ELR (cell line): ENCODE measurements around the gene TRERF1.

Experiments used
- DNase-seq: peaks from one replicate; pipeline ENCODE4 v3.0.0-alpha.2; 2015; ENCODE audit warnings: low read depth

The TRERF1 gene

GRCh38 chr6:42366011-42366705, 85.6 kb downstream of the TRERF1 start:
- no peak for DNase-seq

GRCh38 chr6:42365021-42365420, 86.7 kb downstream of the TRERF1 start:
- no peak for DNase-seq

DNA sequence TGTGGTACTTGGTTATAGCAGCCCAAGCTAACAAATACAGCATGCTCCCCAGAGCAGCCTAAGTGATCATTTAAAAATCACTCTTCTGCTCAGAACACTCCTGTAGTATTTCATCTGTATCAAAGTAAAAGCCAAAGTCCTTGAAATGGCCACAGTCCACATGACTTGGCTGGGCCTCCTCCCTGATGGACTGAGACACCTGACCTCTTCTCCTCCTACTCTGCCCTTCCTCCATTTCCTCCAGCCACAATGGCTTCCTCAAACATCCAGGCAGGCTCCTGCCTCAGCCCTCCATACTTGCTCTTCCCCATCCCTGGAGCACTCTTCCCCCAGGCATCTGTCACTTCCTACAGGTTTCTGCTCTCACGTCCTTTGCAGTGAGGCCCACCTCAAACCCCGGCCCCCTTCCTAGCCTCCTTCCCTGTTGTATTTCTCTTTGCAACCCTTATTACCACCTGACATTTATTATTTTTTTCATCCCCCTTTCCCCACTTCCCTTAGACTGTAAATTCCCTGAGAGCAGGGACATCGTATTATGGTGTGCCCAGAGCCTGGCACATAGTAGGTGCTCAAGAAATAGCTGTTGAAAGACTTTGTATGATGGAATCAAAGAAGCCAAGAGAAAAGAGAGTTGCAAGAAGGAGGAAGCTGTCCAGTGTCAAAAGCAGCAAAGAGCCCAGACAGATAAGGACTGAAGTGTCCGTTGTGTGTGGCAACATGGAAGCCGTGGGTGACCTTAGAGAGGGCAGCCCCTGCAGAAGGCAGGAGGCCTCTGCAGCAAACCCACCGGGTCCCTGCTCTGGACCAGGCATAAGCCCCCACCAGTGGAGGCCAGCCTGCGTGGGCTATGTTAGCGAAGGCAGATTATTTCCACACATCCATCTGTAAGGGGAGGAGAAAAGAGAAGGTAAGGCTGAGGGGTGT, 87.5 kb downstream of the TRERF1 start:
- no peak for DNase-seq

GRCh38 chr6:42361036-42361435, 90.7 kb downstream of the TRERF1 start:
- no peak for DNase-seq

GRCh38 chr6:42359021-42359420, 92.7 kb downstream of the TRERF1 start:
- peak; percentile 40 for DNase-seq

DNA sequence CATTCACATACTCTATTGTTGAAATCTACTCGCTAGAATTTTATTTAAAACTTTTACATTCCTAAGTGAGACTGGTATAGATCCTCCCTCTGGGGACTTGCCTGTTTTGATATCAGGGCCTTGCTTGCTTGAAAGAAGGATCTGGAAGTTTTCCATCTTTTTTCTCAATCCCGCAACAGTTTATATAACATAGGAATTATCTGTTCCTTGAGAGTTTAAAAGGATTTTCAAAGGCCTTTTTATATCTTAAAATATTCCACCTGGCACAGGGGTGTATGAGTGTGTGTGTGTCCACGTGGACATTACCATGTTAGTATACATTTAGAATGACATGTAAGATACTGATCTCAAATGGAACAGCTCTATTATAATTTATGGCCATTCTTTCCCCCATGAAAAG, 96.3 kb downstream of the TRERF1 start:
- no peak for DNase-seq

- no peak for DNase-seq
Observed at GRCh38 chr6:42354702-42355101, 97.0 kb downstream of the TRERF1 start.

DNA sequence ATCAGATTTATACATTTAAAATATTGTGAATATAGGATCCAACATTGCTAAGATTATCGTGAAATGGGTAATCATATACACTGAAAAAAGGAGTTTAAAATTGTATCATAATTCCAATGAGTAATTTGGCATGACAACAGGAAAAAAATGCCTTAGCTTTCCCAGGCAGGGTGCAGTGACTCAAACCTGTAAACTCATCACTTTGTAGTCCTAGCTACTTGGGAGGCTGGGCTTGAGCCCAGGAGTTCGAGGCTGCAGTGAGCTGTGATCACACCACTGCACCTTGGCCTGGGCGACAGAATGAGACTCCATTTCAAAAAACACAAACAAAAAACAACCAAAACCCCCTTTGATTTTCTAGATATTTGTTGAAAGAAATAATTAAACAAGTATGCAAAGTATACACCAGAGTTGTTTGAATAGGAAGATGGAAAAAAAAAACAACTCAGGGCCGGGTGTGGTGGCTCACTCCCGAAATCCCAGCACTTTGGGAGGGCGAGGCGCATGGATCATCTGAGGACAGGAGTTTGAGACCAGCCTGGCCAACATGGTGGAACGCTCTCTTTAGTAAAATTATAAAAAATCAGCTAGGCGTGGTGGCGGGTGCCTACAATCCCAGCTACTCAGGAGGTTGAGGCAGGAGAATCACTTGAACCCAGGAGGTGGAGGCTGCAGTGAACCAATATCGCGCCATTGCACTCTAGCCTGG, 98.7 kb downstream of the TRERF1 start:
- peak; percentile 92 for DNase-seq

GRCh38 chr6:42350911-42351310, 100.8 kb downstream of the TRERF1 start:
- peak; percentile 19 for DNase-seq

- DNase-seq: peak; percentile 82
Observed at GRCh38 chr6:42349753-42350511, 101.8 kb downstream of the TRERF1 start.

DNA sequence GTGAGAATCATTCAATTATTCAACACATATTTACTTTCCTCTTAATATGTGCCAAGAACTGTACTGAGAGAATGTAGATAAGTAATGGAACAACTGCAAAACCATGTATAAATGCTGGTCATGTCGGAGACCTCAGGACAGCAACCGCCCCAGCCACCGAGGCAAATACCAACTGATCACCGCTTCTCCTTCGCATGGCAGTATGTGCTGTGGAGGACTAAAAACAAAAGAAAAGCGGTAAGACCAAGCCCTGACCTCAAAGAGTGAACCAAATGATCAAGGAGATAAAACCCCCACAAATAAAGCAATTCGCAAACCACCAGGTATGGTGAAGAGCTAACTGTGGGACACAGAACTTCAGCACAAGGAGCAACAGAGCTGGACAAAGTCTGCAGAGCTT, 104.3 kb downstream of the TRERF1 start:
- no peak for DNase-seq

GRCh38 chr6:42345696-42346416, 105.9 kb downstream of the TRERF1 start:
- DNase-seq: no peak

GRCh38 chr6:42344756-42345155, 107.0 kb downstream of the TRERF1 start:
- DNase-seq: no peak

DNA sequence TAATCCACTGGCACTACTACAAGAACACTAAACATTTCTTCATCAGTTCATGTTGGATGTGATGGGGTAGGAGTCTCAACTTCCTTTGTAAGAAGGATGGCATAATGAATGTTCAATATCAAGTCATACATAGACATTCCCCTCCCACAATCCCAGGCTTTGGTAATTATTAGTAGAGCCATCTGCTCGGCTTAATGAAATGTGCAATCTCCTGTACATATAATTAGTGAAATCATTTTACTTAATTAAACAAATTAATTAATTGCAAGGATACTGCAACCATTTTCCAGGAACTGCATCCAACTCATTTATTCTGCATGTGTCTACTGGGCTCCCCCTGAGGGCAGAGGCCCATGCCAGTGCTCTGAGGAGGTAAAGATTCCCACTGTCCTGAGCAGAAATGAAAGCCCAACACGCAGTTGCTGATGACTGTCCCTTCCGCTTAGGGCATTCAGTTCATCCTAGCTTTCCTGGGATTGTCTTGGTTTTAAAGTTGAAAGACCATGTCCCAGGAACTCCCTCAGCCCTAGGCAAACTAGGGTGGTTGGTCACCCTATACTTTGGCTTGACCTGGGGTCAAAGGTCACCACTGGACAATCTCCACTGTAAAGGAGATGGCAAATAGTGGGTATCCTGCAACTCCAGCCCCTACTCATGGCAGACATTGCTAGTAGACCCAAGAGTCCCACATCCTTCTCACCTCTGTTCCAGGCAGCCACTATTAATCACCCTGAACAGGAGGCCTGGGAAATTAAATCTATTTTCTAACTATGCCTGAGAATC, 109.8 kb downstream of the TRERF1 start:
- no peak for DNase-seq

- no peak for DNase-seq
Observed at GRCh38 chr6:42341221-42341620, 110.5 kb downstream of the TRERF1 start.

- DNase-seq: no peak
Observed at GRCh38 chr6:42340511-42340910, 111.2 kb downstream of the TRERF1 start.

DNA sequence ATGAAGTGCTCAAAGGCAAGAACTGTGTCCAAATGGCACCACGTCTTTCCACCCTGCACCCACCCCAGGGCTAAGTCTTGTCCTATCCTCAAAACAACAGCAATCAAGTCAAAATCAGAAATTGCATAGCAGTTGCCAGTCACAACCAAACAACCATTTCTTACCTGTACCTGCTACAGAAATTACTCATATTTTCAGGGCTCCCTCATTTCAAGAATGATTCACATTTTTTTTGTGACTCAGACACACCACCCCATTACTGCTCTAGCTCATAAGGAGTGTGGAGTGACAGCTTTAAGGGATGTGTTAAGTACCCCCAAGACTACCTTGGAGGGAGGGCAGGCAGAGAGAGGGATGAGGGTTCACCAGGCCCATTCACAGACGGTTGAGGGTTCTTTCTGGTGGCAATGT, 111.7 kb downstream of the TRERF1 start:
- peak; percentile 75 for DNase-seq

- peak; percentile 99 for DNase-seq
Observed at GRCh38 chr6:42338744-42339222, 112.9 kb downstream of the TRERF1 start.

- DNase-seq: peak; percentile 14
Observed at GRCh38 chr6:42337985-42338743, 113.6 kb downstream of the TRERF1 start.
